Brain pericyte (primary cell): Measurements from ENCODE around the gene PLOD3.

Experiments
- DNase-seq: peaks from one replicate; pipeline ENCODE4 v3.0.0-alpha.2; 2012; ENCODE audit warnings: low read depth, low spot score

PLOD3 gene

GRCh38 chr7:101238226-101239182 is 21.1 kb upstream of the PLOD3 start:
- no peak for DNase-seq

- DNase-seq, result no peak
These were observed 20.1 kb upstream of the PLOD3 start, which contains the start of gene CLDN15 for GRCh38 chr7:101237206-101238067. Gene CLDN15, minus strand, starts transcription at chr7:101237802. Its CDS starts 221 bp downstream, at chr7:101237581.

GRCh38 chr7:101236292-101236835 is 19.0 kb upstream of the PLOD3 start:
- no peak for DNase-seq

- DNase-seq, result no peak
These were observed 18.1 kb upstream of the PLOD3 start for GRCh38 chr7:101235522-101235921.

GRCh38 chr7:101235050-101235449 is 17.7 kb upstream of the PLOD3 start:
- no peak for DNase-seq

GRCh38 chr7:101234636-101235035 is 17.3 kb upstream of the PLOD3 start:
- no peak for DNase-seq

- DNase-seq, result no peak
These were observed 16.6 kb upstream of the PLOD3 start for GRCh38 chr7:101233907-101234547.

- no peak for DNase-seq
These were observed 14.9 kb upstream of the PLOD3 start for GRCh38 chr7:101232141-101232850.

GRCh38 chr7:101231644-101232043 is 14.3 kb upstream of the PLOD3 start:
- no peak for DNase-seq

GRCh38 chr7:101226721-101227120 is 9.3 kb upstream of the PLOD3 start:
- no peak for DNase-seq

- no peak for DNase-seq
These were observed 8.3 kb upstream of the PLOD3 start for GRCh38 chr7:101225650-101226049.

- DNase-seq, result no peak
These were observed 6.1 kb upstream of the PLOD3 start for GRCh38 chr7:101223528-101223927.

- DNase-seq, result no peak
These were observed 5.0 kb upstream of the PLOD3 start for GRCh38 chr7:101222275-101222830.

GRCh38 chr7:101220295-101220694 is 2.9 kb upstream of the PLOD3 start:
- no peak for DNase-seq

GRCh38 chr7:101218236-101219125 is 1.1 kb upstream of the PLOD3 start:
- DNase-seq, result no peak

- no peak for DNase-seq
These were observed 457 bp downstream of the PLOD3 start for GRCh38 chr7:101216860-101217387.

- no peak for DNase-seq
These were observed 1.2 kb downstream of the PLOD3 start for GRCh38 chr7:101216001-101216859.

- no peak for DNase-seq
These were observed 5.4 kb downstream of the PLOD3 start for GRCh38 chr7:101212014-101212413.
